HTR-8/SVneo (cell line): ENCODE results near the gene COL25A1.
"Not testable (repeated sequence)": the region's sequence is repeated elsewhere in the genome, so short reads cannot be mapped to it uniquely, and the experiment has no call there.

Source experiments
- DNase-seq: peaks from one replicate; pipeline ENCODE4 v3.0.0; 2011; ENCODE audit warnings: low spot score, mixed read lengths; ENCODE audit not compliant: insufficient read length
- FAIRE-seq: peaks from 2 replicates; lab custom pipeline; 2011; peaks lifted over from hg19 to GRCh38; lab: Jason Lieb, UNC

Gene COL25A1

DNA sequence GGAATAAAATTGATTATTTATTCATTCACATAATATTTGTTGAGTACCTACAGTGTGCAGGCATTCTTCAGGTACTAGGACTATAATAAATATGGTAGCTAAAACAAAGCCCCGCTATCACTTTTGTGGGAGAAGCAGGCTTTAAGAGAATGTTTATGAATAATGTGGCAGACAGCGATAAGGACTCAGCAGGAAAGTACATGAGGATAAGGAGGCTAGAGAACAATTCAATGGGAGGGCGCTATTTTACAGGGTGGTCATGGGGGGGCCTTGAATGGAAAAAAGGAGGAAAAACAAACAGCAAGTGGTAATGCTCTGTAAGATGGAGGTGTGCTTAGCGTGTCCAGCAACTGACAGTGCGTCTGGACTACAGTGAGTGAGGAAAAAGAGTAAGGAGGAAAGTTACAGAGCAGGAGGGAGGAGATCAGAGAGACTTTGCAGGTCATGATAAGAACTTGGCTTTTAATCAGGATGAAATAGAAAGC, 275.4 kb downstream of the COL25A1 start:
- DNase-seq (no peak), FAIRE-seq (no peak)

DNA sequence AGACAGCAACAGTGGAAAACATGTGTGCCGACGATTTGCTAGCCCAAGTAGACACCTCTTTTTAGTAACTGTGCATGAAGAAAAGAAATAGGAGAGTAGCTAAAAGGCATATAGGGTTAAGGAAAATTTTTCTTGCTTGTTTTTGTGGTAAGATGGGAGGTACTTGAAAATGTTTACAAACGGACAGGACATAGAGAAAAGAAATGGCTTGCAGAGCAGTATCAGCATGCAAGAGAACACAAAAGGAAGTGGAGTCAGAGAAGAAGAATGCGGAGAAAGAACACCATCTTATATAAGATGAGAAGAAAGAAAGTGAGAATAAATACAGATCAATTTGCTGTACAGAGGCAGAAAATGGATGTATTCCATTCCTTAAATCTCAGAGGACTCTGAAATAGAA, 275.9 kb downstream of the COL25A1 start:
- FAIRE-seq: no peak

DNA sequence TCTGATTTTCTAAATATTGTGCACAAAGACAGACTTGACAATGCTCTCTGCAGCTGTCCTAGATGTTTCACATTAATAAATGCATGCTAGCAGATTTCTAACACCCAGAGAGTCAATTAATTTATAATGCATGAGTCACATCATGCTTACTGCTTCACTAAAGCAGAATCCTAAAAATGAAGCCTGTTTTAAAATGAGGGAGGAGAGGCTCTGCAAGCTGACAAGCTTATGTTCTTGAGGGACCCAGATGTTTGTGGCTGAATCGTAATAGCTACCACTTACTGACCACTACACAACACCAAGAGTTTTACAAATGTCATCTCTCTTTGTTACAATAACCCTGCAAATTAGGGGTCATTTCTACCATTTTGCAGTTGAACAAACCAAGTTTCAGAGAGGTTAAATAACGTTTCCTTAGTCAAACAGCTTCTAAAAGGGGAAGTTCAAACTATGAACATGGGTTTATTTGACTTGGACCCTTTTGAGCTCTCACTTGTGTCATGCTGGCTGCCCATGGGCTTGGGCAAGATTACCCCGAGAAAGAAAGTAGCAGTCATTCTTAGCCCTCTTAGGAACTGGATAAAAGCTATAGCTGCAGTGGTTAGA, 276.9 kb downstream of the COL25A1 start:
- FAIRE-seq (no peak), DNase-seq (no peak)

More for the DNA sequence above, 275.9 kb downstream of the COL25A1 start:
- DNase-seq: no peak

DNA sequence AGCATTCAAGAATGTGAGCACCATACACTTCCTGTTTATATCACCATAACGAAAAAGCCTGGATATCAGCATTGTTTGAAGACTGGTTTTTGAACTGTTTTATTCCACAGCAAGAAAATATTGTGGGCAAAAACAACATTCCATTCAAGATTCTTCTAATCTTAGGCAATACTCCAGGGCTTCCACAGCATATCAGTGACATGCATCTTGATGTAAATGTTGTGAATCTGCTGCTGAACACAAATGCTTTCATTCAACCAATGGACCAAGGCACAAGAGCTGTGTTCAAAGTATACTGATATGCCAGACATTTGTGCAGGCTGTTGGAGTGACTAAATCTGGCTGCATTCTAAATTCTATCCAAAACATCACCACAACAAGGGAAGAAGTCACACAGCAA, 279.5 kb downstream of the COL25A1 start:
- FAIRE-seq (no peak), DNase-seq (no peak)

DNA sequence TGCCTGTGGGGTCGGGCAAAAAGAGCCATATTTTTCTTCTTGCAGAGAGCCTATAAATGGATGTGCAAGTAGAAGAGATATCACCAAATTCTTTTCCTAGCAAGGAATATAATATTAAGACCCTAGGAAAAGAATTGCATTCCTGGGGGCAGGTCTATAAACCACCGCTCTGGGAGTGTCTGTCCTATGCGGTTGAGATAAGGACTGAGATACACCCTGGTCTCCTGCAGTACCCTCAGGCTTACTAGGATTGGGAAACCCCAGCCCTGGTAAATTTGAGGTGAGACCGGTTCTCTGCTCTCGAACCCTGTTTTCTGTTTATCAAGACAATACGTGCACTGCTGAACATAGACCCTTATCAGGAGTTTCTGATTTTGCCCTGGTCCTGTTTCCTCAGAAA, 280.8 kb downstream of the COL25A1 start:
- not testable (repeated sequence) for DNase-seq

DNA sequence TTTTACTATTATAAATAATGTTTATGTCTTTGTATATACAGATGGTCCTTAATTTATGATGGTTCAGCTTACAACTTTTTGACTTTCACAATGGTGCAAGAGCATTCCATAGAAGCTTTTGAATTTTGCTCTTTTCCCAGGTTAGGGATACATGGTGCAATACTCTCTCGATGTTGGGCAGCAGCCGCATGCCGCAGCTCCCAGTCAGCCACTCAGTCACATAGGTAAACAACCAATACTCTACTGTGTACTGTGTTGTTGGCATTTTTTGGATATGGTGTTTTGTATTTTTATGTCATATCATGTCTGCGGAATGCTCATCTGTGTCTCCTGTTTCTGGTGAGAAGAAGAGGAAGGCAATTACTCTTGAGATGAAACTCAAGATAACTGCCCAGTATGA, 281.6 kb downstream of the COL25A1 start:
- DNase-seq (no peak), FAIRE-seq (no peak)

More for the DNA sequence above, 280.8 kb downstream of the COL25A1 start:
- FAIRE-seq: not testable (repeated sequence)

DNA sequence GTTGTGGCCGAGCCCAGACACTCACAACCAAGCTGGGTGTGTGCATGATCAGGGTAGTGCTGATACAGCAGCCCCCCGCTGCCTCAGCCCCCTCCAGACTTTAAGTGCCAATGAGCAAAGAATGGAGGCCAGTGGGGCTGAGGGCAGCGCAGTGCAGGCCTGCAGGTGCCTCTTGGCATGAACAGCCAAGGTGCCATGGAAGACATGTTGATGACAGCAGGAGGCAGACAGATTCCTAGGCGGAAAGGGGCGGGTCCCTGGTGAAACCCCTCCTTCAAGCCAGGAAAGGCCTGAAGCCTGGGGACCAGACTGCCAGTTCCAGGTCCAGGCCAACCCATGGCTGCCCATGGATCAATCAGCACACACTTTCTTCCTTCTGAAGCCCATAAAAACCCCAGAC, 286.3 kb downstream of the COL25A1 start:
- FAIRE-seq (no peak), DNase-seq (no peak)

DNA sequence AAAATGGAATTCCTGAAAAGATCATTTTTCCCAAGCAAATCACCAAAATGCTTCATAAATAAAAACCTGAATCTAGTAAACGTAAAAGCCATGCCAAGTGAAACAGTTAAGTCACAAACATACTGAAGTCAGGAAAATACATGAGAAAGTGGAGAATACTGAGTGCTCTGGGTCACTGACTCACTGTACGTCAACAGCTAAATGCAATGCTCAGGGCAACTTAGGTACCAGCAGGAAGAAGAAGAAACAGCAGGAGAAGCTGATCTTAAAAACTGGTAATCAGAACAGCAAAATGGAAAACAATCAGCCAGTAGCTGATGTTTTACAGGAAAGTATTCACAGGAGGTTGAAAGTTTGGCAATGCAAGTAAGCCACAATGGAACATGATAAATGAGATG, 287.0 kb downstream of the COL25A1 start:
- DNase-seq: no peak

DNA sequence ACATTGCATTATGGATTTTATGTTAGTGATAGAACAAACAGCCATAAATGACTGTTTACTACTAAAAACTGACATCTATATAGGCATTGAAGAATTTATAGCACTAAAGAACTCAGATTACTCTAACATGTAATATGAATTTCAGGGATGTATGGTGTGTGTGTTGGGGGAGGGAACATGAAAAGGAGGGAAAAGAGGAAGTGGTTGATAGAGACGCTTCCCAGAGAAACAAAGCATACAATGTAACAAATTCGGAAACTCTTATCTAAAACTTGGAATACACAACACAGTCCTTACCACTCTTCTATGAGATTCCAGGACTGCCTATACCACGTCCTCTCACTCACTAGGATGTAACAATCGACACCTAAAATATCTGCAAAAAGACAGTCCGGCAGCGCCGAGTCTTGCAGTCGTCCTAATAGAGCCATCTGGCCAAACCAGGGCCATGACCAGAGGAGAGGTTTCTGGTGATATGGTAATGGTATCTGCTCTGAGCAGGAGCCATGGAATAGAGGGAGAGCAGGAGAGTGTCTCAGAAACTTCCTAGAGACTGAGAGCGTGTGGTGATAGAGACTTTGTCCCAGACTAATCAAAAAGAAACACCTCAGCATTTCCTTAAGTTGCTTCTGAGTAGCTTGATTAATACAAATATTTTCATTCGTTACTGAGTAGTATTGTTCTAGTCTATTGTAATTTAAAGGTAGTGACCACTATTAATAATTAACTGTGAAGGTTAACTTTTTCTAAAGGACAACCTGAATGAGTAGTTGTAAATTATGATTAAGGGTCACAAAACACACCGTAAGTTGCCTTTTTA, 287.7 kb downstream of the COL25A1 start:
- FAIRE-seq (no peak), DNase-seq (no peak)

More for the DNA sequence above, 287.0 kb downstream of the COL25A1 start:
- no peak for FAIRE-seq

DNA sequence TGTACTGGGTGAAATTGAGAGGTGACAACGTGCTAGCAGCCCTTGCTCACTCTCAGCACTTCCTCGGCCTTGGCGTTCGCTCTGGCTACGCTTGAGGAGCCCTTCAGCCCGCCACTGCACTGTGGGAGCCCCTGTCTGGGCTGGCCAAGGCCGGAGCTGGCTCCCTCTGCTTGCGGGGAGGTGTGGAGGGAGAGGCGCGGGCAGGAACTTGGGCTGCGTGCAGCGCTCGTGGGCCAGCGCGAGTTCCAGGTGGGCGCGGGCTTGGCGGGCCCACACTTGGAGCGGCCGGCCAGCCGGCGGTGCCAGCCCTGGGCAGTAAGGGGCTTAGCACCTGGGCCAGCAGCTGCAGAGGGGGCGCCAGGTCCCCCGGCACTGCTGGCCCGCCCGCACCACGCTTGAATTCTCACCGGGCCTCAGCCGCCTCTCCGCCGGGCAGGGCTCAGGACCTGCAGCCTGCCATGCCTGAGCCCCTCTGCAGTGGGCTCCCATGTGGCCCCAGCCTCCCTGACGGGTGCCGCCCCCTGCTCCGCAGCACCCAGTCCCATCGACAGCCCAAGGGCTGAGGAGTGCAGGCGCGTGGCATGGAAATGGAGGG, 290.1 kb downstream of the COL25A1 start:
- no peak for FAIRE-seq

DNA sequence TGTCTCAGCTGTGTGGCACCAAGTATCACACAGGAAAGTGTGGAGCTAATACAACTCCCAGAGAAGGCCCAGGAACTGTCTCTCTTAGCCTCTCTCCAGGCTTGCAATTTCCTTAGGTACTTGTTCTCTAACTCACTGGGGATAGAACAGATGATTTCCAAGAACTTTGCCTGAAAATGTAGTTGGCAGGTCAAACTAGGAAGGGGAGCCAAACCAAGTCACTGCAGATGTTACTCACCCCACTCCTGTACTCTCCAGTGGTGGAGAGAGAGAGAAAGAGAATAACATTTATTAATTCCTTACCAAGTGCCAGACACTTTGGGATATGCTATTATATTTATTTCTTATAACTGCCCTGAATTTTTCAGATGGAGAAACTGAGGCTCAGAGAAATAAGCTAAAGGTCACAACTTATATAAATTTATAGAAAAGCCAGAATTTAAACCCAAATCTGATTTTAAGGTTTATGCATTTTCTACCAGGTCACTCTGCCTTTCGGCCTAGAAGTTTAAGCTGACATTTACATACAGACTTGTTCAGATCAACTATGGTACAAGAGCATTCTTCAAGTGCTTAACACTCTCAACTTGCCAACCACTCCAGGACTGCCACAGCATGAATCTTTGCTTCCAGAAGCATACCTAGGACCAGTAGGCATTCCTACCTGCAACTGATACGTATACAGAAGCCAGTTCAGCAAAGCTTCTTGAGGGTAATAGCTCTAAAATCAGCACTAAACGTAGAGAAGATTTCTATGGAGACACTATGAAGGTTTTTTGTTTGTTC, 291.0 kb downstream of the COL25A1 start:
- DNase-seq (no peak), FAIRE-seq (no peak)

More for the DNA sequence above, 290.1 kb downstream of the COL25A1 start:
- no peak for DNase-seq

DNA sequence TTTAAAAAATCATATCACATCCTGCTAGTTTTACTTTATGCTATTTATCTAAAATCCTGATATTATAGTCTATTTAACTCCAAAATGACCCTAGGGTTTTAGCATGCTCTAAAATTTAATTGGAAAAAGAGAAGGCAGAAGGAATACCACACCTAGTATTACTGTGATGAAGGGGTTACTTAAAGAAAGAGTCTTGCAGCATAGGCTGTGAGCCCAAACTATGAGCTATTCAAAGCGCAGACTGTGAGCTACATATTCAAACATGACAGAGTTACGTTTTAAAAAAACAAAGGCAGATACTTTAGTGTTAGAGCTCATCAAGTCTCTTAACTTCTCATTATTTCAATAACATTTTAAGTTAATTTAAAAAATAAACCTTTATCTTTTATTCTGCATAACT, 291.9 kb downstream of the COL25A1 start:
- no peak for DNase-seq
- FAIRE-seq: no peak

DNA sequence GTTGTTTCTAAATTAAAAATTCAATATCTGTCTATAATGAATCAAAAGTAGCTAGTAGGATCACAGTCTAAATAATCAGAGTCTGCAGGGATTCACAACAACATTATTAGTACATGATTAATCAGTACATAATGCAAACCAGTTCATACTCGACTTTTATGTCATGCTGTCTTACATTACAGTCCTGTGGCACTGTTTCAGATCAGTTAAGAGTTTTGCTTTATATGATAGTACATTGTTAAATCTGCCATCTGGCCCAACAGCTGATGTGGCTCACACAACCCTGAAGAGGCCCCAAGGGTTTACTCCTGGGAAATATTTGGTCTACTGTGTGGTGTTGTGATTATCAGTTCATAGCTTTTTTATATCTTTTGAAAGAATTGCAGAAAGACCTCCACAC, 292.5 kb downstream of the COL25A1 start:
- FAIRE-seq (no peak), DNase-seq (no peak)

DNA sequence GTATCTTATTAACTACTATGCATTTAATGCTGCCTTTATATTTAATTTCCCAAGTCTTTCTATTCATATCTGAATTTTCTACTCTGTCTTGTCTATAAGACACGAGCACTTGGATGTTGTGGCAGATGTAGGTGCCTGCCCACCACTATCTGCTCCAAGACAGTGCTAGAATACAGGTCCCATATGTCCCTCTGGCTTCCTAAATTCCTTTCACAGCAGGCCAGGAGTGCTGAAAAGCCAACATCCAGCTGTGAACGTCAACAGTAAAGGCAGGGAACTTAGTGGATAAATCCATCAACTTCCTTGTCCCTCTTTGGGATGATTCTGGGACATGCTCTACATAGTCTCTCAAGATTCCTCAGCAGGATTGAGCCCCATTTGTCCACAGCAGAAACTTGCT, 294.5 kb downstream of the COL25A1 start:
- FAIRE-seq: no peak
- no peak for DNase-seq

DNA sequence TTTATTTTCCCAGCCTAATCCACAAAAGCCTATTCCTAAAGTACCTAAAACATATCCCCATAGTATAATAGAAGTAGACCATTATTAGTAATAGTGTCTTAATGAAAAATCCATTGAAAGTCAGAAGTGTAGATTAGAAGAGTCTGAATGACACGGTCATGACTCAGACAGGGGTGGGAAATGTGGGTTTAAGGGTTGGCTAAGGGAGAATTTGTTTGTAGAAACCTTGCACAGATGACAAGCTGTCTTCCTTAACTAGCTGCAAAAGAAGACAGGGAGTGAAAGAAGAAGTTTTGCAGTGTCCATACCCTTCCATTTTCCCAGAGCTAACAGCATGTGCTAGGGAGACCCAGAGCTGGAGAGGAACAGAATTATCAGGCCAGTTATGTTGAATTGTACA, 296.9 kb downstream of the COL25A1 start:
- FAIRE-seq: no peak
- DNase-seq: no peak

DNA sequence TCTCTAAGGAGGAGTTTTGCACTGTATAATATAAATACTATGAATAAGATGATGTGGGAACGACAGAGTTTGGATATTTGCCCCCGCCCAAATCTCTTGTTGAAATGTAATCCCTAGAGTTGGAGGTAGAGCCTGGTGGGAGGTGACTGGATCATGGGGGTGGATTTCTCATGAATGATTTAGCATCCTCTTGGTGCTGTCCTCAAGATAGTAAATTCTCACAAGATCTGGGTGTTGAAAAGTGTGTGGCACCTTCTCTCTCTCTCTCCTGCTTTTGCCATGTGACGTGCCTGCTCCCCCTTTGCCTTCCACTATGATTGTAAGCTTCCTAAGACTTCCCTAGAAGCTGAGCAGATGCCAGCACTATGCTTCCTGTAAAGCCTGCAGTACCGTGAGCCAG, 298.0 kb downstream of the COL25A1 start:
- DNase-seq (no peak), FAIRE-seq (no peak)

DNA sequence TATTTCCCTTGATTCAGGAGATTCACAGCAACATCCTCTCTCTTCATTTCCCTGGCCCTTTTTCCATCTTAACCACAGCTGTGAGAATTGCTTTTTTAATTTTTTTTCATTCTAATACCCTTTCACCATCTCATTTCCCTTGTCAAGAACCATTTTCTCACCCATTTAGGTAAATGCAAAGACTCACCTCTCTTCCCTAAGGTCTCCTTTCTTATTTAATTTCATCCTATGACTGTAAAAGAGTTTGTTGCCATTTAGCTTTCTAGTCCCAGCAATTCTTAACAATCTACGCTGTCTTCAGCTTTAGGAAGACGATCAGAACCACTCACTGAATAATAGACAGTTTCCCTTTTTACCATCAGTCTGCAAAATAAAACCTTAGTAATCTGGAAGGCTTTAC, 298.5 kb downstream of the COL25A1 start:
- no peak for DNase-seq
- no peak for FAIRE-seq

DNA sequence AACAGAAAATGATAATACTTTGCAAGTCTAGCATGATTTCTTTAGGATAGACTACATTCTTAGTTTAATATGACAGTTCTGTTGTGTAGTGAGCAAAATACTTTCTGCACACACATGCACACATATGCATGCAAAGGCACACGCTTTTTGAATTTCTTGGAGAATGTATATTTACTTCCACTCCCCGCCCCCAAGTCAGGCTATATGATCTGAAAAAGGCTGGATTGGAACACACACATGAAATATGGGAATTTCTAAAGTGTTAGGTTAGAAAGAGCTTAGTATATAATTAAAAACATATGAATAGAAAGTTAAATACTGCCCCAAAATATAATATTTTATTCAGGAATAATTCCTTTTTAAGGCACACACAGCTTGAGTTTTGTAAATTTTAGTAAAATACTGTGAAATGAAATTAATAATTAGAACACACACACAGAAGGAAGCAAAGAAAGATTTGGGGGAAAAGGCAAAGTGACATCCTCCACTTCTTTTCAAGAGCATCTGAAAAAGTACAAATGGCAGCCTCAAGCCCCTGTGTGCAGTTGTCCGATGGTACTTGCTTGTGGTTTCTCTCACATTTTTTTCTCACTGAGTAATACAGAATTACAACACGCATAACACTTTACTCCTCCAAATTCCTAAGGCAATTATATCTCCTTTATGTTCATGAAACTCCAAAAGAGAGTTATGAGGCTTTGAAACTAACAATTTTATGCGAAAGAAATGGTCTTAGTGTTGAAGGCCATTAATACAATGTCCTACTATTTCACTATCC, 310.7 kb downstream of the COL25A1 start:
- DNase-seq (peak; percentile 24), FAIRE-seq (no peak)

DNA sequence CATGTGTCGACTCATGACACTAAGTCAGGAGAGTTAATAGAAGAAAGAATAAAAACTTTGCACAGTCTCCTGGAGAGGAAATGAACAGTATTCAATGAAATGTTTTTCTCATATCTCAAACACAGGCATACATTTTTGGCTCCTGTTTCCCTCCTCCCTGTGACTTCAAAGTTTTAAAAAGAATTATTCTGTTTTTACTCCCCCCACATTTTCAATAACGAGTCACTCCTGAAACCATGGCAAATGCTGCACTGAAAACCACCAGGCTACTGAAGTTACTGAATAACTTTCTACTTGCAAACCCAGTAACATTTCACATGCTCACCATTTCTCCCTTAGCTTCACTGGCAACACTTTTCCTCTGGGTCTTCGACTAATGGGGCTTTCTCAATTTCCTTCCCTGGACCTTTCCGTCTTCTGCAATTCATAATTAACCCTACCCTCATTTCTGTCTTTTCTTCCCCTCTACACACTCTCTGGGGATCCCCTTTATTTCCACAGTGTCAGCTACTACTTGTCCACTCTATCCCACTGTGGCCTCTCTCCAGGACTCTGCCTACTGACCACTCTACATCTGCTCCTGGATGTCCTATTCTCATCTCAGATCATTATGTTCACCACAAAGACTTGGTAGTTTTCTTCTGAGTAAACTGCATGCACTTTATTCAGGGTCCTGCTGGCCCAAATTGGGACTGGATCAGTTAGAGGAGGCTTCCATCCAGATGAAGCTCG, 313.8 kb downstream of the COL25A1 start:
- FAIRE-seq (no peak), DNase-seq (no peak)
